NCI-H460 (cell line): ENCODE results near the gene ZNRF4. TPM values are rescaled to one million over a fixed set of nuclear protein-coding genes. Genes with fewer than 3 reads are reported as not detected.

ENCODE experiments used
- DNase-seq: peaks from one replicate; pipeline ENCODE4 v3.0.0-alpha.2; 2016; ENCODE audit warnings: low read depth; ENCODE audit errors: extremely low read depth
- total RNA-seq: library from RNA; depleted of rRNA; stranded (reverse); fragments of >200 nt; shearing (Covaris generic); gene quantifications from 2 replicates; pipeline ENCODE4 v1.2.3, GENCODE V29; 2014

ZNRF4 gene
- total RNA-seq, 1 experiment from 2014 or later, result not detected

DNA sequence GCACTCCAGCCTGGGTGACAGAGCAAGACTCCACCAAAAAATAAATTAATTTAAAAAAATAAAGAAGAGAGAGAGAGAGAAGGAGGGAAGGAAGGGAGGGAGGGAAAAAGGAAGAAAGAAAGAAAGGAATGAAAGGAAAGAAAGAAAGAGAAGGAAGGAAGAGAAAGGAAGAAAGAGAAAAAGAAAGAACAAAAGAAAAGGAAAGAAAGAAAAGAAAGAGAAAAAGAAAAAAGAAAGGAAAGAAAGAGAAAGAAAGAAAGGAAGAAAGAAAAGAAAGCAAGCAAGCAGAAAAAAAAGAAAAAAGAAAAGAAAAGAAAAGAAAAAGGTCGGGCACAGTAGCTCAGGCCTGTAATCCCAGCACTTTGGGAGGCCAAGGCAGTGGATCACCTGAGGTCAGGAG is 14.9 kb upstream of the ZNRF4 start:
- DNase-seq, result no peak

DNA sequence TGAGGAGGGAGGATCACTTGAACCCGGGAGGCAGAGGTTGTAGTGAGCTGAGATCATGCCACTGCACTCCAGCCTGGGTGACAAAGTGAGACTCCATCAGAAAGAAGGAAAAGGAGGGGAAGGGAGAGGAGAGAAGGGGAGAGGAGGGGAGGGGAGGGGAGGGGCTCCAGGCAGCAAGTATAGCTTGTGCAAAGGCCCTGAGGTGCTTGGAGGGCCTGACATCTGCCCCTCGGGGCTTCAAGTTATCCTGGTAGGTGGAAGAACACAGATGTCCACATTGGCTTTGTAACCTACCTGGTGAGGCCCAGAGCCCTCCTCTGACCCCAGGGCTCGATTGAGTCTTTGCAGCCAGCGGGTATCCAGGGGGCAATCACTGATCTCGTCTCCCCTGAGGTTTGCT is 11.5 kb upstream of the ZNRF4 start:
- DNase-seq, result no peak

DNA sequence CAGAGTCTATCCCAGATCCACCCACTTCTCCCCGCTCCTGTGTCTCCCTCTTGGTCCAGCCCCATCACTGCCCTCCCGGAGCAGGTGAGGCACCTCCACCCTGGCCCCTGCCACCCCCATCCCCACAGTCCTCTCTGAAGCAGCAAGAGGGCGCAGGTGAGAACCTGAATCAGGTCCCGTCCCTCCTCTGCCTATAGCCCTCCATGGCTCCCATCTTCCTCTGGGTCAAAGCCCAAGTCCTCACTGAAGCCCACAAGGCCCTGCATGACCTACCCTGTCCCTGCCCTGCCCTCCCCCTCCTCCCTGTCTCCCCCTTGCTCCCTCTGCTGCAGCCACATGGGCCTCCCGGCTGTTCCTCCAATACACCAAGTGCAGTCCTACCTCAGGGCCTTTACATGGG is 10.8 kb upstream of the ZNRF4 start:
- no peak for DNase-seq

DNA sequence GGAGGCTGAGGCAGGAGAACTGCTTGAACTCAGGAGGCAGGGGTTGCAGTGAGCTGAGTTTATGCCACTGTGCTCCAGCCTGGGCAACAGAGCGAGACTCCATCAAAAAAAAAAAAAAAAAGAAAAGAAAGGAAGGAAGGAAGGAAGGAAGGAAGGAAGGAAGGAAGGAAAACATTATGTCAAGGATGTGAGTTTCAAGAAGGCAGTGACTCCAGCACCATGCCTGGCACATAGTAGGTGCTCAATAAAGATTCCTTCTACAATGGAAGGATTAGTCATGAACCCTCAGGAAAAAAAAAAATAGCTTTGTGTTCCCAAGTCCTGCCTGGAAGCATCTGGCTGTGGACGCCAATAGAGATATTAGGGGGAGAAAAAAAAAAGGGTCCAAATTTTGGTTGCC is 10.1 kb upstream of the ZNRF4 start:
- DNase-seq, result no peak

DNA sequence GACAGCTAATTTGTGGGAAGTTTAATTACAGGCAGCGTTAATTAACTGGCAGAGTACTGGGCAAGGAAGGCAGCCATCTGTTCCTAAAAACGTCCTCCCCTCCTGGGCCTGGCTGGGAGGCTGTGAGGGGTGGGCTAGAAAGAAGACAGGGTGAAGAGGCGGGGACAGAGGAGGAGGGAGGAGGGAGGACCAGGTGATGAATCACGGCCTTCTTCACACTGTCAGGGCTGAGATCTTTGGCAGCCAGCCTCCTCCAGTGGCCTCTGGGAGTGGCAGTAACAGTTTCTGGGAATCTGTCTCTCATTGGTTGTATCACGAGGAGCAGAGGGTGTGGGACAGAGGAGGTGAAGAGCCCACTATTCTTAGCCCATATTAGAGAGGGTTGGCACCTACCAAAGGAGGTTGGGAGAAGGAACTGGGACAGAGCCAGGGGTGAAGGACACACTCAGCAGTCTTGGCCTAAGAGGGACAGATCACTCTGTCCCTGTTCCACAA is 9.6 kb upstream of the ZNRF4 start:
- no peak for DNase-seq

DNA sequence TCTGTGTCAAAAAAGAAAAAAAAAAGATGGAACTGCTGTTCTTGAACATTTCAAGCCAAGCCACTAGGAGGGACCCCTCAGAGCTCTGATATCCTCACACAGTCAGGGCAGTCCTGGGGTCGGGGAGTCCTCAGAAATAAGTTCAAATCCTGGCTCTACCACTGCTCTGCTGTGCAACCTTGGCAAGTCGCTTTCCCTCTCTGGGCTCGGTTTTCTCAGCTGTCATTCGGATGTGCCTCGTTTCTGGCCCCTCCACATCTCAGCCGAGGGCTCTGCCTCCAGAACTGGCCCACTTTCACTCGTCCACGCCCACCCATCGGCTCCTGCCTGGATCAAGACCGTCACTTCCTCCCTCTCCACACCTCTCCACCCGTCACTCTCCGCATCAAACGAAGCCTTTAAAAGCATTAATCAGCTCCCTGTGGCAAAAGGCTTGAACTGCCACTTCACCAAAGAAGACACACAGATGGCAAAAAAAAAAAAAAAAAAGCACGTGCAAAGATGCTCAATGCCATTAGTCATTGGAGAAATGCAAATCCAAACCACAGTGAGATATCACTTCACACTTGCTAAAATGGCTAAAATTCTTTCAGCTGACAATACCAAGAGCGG is 7.4 kb upstream of the ZNRF4 start:
- no peak for DNase-seq

DNA sequence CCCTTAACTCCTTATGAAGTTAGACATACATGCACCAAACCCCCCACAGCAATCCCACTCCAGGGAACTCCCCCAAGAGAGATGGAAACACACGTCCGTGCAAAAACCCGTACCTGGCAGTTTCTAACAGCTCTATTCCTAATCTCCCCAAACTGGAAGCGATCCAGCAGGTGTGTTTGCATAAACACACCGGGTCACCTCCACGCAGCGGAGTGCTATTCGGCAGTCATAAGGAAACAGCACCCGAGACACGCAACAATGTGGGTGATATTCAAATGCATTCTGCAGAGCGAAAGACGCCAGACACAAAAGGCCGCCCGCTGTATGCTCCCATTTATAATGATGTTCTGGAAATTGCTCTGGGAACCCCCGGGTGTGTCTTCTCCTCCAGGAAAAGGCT is 6.8 kb upstream of the ZNRF4 start:
- DNase-seq, result no peak

DNA sequence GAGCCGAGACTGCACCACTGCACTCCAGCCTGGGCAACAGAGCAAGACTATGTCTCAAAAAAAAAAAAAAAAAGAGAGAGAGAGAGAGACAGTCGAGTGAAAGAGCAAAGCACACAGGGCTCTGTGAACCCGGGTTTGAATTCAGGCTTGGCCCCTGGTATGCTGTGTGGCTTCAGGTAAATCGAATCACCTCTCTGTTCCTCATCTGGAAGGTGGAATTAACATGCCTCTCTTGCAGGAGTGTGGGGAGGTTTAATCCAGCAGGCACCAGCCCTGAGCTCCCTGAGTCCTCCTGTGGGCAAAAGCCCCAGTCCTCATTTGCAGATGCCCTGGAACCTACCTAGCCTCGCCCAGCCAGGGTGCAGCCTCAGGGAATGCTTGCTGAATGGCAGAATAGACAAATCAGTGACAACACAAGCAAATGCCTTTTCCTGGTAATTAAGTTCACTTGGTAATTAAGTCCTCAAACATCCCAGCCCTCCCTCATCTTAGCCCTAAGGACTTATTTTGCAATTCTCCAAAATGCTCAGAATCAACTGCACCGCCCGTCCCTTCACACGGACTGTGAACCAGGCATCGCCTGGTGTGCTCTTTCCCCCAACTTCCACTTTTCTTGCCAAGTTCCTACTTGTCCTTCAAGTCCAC is 4.6 kb upstream of the ZNRF4 start:
- DNase-seq, result no peak

DNA sequence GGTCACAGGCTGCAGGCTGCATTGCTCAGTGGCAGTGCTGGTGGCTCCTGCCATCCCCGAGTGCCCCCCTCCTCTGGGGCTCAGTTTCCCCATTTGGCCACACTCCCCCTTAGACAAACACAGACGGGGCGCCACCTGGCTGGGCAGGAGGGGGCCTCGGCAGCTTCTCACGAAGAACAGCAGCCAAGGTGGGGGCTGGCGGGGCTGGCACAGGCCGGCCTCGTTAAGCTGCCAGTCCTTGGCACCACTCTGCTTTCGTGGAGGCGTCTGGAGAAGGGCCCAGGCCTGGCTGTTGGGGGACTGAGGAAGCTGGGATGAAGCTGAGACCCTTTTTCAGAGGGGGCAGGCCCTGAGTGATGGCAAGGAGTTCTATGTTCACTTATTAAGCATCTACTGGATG is 3.7 kb upstream of the ZNRF4 start:
- no peak for DNase-seq

DNA sequence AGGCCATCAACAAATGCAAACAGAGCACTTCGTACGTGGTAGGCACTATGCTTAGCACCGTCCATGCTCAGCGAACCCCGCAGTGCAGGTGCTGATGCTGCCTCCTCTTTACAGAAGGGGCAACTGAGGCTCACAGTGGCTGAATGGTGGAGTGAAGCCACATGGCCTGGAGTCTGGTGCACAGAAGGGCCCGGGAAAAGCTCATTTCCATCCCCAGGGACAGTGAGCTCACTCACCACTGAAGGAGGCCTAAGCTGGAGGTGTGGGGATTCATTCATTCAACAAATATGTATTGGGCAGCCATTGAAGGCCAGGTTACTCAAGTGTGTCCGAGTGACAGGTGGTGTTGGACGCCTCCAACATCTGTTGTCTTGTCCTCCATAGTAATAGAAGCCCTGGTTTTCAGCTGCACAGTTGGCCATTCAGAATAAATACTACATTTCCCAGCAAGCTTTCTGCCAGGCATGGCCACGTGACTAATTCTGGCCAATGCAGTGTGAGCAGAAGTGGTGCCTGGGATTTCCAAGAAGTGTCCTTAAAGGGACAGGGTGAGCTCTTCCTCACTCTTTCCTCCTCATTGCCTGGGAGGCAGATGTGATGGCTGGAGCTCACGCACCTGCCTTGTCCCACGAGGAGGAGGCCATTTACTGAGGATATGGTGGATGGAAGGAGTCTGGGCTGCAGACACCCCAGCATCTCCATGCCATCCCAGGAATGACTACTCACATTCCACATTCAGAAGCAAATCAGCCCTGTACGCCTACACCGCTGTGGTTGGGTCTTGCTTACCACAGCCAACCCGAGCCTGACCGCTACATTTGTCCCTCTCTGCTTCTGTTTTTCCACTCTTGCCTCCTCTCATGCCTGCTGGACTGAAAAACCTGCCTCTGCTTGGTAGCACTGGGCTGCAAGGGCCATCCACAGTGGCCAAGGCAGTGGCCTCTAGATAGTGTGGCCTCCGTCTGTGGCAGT is 2.3 kb upstream of the ZNRF4 start:
- DNase-seq, result no peak

DNA sequence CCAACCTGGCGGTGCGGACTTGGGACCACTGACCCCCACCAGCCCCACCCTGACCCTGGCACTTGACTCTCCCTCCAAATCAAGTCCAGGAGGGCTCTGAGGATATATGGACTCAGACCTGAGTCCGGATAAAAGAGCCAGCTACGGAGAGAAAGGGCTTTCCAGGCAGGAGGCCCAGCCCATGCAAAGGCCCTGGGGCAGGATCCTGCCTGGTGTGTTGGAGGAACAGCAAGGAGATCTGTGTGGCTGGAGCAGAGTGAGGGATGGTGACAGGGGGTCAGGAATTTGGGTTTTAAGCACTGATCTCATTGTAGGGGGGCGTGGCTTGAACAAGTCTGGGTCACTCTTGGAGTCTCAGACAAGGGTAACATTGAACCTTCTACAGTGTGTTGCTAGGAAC is 474 bp upstream of the ZNRF4 start:
- no peak for DNase-seq

DNA sequence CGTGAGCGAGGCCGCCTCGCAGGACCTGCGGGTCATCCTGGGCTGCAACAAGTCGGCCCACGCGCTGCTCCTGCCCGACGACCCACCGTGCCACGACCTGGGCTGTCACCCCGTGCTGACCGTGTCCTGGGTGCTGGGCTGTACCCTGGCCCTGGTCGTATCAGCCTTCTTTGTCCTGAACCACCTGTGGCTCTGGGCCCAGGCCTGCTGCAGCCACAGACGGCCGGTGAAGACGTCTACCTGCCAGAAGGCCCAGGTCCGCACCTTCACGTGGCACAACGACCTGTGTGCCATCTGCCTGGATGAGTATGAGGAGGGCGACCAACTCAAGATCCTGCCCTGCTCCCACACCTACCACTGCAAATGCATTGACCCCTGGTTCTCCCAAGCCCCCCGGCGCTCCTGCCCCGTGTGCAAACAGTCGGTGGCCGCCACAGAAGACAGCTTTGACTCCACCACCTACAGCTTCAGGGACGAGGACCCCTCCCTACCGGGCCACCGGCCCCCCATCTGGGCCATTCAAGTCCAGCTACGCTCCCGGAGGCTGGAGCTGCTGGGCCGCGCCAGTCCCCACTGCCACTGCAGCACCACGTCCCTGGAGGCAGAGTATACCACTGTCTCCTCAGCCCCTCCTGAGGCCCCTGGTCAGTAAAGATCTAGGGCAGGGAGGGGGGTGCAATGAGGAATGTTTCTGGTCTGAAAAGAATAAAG is 1.1 kb downstream of the ZNRF4 start:
- no peak for DNase-seq

DNA sequence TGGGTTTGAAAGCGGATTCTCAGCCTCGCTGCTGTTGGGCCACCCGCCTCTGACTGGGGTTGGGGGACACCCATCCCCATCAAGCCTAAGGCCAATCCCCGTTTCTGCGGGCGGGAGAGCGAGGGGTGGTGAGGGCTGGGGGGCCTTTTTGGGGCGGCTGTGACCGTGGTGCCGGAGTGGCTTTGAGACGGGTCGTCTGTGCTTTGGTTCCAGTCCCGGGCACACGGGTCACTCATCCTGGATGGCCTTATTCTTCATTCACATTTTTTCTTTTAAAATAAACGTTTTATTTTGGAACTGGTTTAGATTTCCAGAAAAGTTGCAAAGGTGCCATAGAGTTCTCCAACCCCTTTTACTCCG is 1.6 kb downstream of the ZNRF4 start:
- DNase-seq, result no peak

DNA sequence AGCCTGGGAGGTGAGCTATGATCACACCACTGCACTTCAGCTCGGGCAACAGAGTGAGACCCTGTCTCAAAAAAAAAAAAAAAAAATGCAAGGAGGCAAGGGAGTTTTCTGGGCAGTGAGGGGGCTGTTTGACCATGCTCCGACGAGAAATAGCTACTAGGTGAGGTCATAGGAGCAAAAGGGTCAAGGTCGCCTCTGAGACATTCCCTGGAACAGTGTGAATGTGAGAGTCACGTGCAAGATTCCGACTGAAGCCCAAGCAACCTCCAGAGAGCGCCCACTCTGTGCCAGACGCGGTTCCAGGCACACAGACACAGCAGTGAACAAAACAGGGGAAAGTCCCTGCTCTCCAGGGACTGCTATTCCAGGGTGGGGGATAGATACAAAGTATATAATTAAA is 2.5 kb downstream of the ZNRF4 start:
- no peak for DNase-seq

DNA sequence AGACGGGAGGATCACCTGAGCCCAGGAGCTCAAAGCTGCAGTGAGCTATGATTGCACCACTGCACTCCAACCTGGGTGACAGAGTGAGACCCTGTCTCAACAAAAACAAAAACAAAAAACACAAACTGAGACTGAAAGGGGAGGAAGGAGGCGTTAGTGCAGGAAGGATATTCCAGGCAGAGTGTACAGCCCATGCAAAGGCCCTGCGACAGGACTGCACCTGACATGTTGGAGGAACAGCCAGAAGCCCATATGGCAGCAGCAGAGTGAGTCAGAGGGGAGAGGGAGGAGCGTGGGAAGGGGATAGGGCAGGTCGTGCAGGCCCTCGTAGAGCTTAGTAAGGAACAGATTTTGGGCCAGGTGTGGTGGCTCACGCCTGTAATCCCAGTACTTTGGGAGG is 3.2 kb downstream of the ZNRF4 start:
- no peak for DNase-seq

DNA sequence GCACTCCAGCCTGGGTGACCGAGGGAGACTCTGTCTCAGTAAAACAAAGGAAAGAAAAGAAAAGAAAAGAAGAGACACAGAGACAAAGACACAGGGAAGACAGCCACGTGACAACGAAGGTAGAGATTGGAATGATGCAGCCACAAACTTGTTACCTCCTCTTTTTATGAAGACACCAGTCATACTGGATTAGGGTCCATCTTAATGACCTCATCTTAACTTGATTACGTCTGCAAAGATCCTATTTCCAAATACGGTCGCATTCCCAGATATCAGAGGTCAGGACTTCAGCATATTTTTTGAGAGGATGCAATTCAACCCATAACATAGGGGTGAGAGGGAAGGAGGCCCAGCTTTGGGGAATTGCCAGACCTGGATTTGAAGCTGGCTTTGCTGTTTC is 4.1 kb downstream of the ZNRF4 start:
- DNase-seq, result no peak

DNA sequence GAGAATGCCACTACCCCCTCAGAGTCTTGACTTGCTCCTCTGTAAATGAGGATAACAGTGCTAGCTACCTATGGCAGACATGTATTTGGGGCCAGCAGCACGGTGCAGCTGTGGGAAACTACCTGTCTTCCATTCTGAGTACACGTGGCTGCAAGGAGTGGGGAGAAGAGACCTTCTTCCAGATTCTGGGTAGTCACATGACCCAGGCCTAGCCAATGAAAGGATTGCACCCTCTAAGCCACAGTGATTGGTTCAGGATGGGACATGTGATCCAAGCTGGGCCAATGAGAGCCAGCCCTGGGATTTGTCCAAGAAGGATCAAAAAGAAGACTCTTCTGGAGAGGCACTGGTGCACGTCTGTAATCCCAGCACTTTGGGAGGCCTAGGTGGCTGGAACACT is 5.5 kb downstream of the ZNRF4 start:
- DNase-seq, result no peak

DNA sequence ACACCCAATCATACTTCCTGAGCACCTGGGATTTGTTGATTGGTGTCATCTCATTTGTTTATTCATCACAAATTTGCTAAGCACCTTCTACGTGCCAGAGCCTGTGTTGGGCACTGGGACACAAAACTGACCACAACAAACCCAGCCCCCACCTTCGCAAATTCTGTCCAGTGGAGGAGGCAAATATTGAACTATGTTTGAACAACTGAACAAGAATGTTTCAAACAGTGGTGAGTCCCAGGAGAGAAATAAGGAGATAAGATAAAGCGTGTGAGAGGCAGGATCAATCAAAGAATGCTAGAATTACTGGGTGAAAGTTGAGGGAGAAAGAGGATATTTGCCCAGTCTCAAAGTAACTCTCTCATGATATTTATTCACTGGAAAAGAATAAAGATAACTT is 8.7 kb downstream of the ZNRF4 start:
- no peak for DNase-seq

DNA sequence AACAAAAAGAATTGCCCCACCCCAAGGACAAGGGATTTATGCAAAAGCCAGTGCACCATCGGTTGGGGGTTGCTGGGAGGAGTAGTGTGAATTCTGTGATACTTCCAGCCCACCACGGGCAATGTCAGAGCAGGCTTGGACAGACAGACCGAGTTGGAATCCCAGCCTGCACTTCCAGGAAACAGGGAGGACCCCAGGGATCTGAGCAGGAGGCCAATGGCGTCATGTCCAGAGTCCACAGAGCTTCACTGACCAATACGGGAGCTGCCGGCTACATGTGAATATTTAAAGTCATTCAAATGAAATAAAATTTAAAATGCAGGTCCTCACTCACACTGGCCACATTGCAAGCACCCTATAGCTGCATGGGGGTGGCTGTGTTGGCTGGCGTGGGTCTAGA is 10.9 kb downstream of the ZNRF4 start:
- no peak for DNase-seq

DNA sequence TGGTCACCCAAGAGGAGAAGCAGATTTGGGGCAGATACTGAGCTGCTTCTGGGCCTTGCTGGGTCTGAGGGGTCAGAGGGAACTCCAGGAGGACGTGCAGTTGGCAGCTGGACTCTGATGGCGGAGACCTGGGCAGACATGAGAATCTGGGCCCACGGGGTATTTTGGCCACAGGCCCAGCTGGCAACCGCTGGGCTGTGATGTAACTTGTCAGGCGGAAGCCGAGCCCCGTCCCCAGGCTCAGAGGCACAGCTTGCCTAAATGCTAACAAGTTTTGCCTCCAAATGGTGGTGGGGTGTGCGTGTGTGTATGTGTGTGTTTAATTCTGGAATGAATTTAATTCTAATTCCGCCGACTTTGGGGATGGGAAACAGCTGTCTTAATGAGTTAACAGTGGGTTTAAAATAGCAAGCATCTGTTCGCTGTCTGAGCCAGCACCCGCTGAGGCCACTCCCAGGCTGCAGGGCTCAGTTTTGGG is 11.6 kb downstream of the ZNRF4 start:
- DNase-seq, result no peak

DNA sequence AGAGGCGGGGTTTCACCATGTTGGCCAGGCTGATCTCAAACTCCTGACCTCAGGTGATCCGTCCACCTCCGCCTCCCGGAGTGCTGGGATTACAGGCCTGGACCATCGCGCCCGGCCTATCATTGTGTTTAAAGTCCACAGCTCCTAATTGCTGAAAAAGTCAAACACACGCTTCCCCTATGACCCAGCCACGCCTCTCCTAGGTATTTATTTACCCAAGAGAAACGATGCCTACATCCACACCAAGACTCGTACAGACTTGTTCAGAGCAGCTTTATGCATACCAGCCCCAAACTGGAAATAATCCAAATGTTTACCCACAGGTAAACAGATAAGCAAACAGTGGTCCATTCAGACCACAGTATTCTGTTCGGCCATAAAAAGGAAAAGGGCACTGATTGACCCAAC is 15.1 kb downstream of the ZNRF4 start:
- DNase-seq, result no peak
